ENCODE measurements around the gene FUT7.
A peak's percentile ranks its signal among the peaks of the same experiment; 100 is the strongest.
"Not testable (repeated sequence)": the region's sequence is repeated elsewhere in the genome, so short reads cannot be mapped to it uniquely, and the experiment has no call there.

Gene FUT7

GRCh38 chr9:137066096-137066861 lies 34.4 kb upstream of the FUT7 start:
- DNase-seq (ENCODE audit: low spot score), result no peak

- DNase-seq (ENCODE audit: low spot score), result no peak
Measured at GRCh38 chr9:137065336-137065967, 33.6 kb upstream of the FUT7 start.

GRCh38 chr9:137064880-137065164 lies 32.9 kb upstream of the FUT7 start:
- no peak for DNase-seq (ENCODE audit: low spot score)

- peak; percentile 49 for DNase-seq (ENCODE audit: low spot score)
Measured at GRCh38 chr9:137064027-137064879, 32.4 kb upstream of the FUT7 start.

GRCh38 chr9:137063311-137064026 lies 31.6 kb upstream of the FUT7 start:
- no peak for DNase-seq (ENCODE audit: low spot score)

GRCh38 chr9:137062798-137063197 lies 30.9 kb upstream of the FUT7 start:
- not testable (repeated sequence) for DNase-seq (ENCODE audit: low spot score)

- DNase-seq (ENCODE audit: low spot score), result no peak
Measured at GRCh38 chr9:137062384-137062783, 30.5 kb upstream of the FUT7 start.

- DNase-seq (ENCODE audit: low spot score), result no peak
Measured at GRCh38 chr9:137058521-137059234, 26.8 kb upstream of the FUT7 start.

GRCh38 chr9:137057545-137057944 lies 25.7 kb upstream of the FUT7 start:
- no peak for DNase-seq (ENCODE audit: low spot score)

GRCh38 chr9:137056739-137057415 lies 25.0 kb upstream of the FUT7 start:
- DNase-seq (ENCODE audit: low spot score), result no peak

- no peak for DNase-seq (ENCODE audit: low spot score)
Measured at GRCh38 chr9:137055385-137056364, 23.8 kb upstream of the FUT7 start.

GRCh38 chr9:137054932-137055384 lies 23.1 kb upstream of the FUT7 start:
- no peak for DNase-seq (ENCODE audit: low spot score)

GRCh38 chr9:137053944-137054931 lies 22.4 kb upstream of the FUT7 start, which contains the start of gene ENTPD2:
Gene ENTPD2, minus strand, starts transcription at chr9:137054061. Its CDS starts 64 bp downstream, at chr9:137053997.
- DNase-seq (ENCODE audit: low spot score), result no peak

- DNase-seq (ENCODE audit: low spot score), result no peak
Measured at GRCh38 chr9:137052998-137053943, 21.4 kb upstream of the FUT7 start.

GRCh38 chr9:137052293-137052692 lies 20.4 kb upstream of the FUT7 start:
- DNase-seq (ENCODE audit: low spot score), result no peak

- DNase-seq (ENCODE audit: low spot score), result no peak
Measured at GRCh38 chr9:137051145-137051724, 19.3 kb upstream of the FUT7 start.

Data from SK-N-DZ (cell line).